Measurements from ENCODE around the gene SLCO4A1. TPM values are rescaled to one million over a fixed set of nuclear protein-coding genes. Genes with fewer than 3 reads are reported as not detected.

The SLCO4A1 gene
- total and polyA plus RNA-seq, 2 experiments from 2014 or later: 0.15 to 1.0 TPM

- peaks cover 11% of the 10 kb centered on the region for H3K27me3 ChIP-seq
- TF ChIP-seq, protein P1, sequence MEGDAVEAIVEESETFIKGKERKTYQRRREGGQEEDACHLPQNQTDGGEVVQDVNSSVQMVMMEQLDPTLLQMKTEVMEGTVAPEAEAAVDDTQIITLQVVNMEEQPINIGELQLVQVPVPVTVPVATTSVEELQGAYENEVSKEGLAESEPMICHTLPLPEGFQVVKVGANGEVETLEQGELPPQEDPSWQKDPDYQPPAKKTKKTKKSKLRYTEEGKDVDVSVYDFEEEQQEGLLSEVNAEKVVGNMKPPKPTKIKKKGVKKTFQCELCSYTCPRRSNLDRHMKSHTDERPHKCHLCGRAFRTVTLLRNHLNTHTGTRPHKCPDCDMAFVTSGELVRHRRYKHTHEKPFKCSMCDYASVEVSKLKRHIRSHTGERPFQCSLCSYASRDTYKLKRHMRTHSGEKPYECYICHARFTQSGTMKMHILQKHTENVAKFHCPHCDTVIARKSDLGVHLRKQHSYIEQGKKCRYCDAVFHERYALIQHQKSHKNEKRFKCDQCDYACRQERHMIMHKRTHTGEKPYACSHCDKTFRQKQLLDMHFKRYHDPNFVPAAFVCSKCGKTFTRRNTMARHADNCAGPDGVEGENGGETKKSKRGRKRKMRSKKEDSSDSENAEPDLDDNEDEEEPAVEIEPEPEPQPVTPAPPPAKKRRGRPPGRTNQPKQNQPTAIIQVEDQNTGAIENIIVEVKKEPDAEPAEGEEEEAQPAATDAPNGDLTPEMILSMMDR (IDR thresholded peaks at IDR 0.05; ENCODE audit: low read depth, low read length): no peak
Measured at GRCh38 chr20:62717933-62718332, 75.6 kb downstream of the SLCO4A1 start.

DNA sequence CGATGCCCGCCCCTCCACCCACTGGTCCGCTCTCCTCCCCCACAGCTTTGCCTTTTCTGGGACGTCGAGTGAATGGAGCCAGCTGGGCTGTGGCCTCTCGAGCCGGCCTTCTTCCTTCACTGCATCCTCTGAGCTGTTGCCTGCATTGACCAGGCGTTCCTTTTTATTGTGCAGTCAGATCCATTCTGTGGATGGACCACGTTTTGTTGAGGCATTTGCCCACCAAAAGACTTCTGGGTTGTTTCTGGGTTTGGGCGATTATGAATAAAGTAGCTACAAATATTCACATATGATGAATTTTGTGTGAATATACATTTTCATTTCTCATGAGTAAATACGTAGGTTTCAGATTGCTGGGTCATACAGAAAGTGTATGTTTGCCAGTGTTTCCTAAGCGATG, 76.2 kb downstream of the SLCO4A1 start:
- TF ChIP-seq, protein P1 (IDR thresholded peaks at IDR 0.05; ENCODE audit: low read depth, low read length): no peak

More at GRCh38 chr20:62717933-62718332, 75.6 kb downstream of the SLCO4A1 start:
- Histone ChIP-seq H3K4me1 (ENCODE audit: low read depth) (no peaks in the 10 kb centered on the region), H3K9me3 (ENCODE audit: low read depth) (no peaks in the 10 kb centered on the region), H3K27ac (no peak overlapping the region), H3K4me3 (no peak overlapping the region), H3K36me3 (no peaks in the 10 kb centered on the region)
- DNase-seq (ENCODE audit: low read depth in 1 of 2, low spot score in 1 of 2): no peak

GRCh38 chr20:62719250-62719935, 77.1 kb downstream of the SLCO4A1 start:
- TF ChIP-seq, protein P1 (IDR thresholded peaks at IDR 0.05; ENCODE audit: low read depth, low read length): no peak
- no peaks in the 10 kb centered on the region for H3K36me3 ChIP-seq
- no peaks in the 10 kb centered on the region for H3K4me1 ChIP-seq (ENCODE audit: low read depth)
- no peak for DNase-seq (ENCODE audit: low read depth in 1 of 2, low spot score in 1 of 2)
- H3K27me3 ChIP-seq: no peaks in the 10 kb centered on the region
- no peak overlapping the region for H3K27ac ChIP-seq
- no peak overlapping the region for H3K4me3 ChIP-seq
- H3K9me3 ChIP-seq (ENCODE audit: low read depth): no peaks in the 10 kb centered on the region

More for the DNA sequence above, 76.2 kb downstream of the SLCO4A1 start:
- no peaks in the 10 kb centered on the region for H3K36me3 ChIP-seq
- no peak overlapping the region for H3K4me3 ChIP-seq
- H3K27ac ChIP-seq: no peak overlapping the region
- no peak for DNase-seq (ENCODE audit: low read depth in 1 of 2, low spot score in 1 of 2)
- no peaks in the 10 kb centered on the region for H3K9me3 ChIP-seq (ENCODE audit: low read depth)
- peaks cover 6% of the 10 kb centered on the region for H3K27me3 ChIP-seq
- no peaks in the 10 kb centered on the region for H3K4me1 ChIP-seq (ENCODE audit: low read depth)

Other genes with a start within 250 kb of the SLCO4A1 start
- gene CABLES2, start 235.2 kb upstream of the SLCO4A1 start, total RNA-seq: 15.5 and 17.9 TPM in 2 replicates
- 21.4 and 23.8 TPM in 2 replicates for gene CABLES2, start 235.2 kb upstream of the SLCO4A1 start, polyA plus RNA-seq
- not detected in 2 replicates for gene RBBP8NL, start 215.0 kb upstream of the SLCO4A1 start, total RNA-seq
- not detected in 2 replicates for gene RBBP8NL, start 215.0 kb upstream of the SLCO4A1 start, polyA plus RNA-seq
- gene GATA5, start 166.5 kb upstream of the SLCO4A1 start, total RNA-seq: 79.0 and 103 TPM in 2 replicates
- gene GATA5, start 166.5 kb upstream of the SLCO4A1 start, polyA plus RNA-seq: 66.8 and 96.5 TPM in 2 replicates
- gene NTSR1, start 66.3 kb downstream of the SLCO4A1 start, total RNA-seq: 0.03 and 0.07 TPM in 2 replicates
- 0.34 TPM in 1 of 2 replicates, not detected in the other for gene NTSR1, start 66.3 kb downstream of the SLCO4A1 start, polyA plus RNA-seq
- 21.5 and 22.4 TPM in 2 replicates for gene MRGBP, start 154.0 kb downstream of the SLCO4A1 start, total RNA-seq
- gene MRGBP, start 154.0 kb downstream of the SLCO4A1 start, polyA plus RNA-seq: 22.8 and 25.9 TPM in 2 replicates
- 64.4 and 83.1 TPM in 2 replicates for gene OGFR, start 162.3 kb downstream of the SLCO4A1 start, total RNA-seq
- gene OGFR, start 162.3 kb downstream of the SLCO4A1 start, polyA plus RNA-seq: 49.9 and 54.9 TPM in 2 replicates
- gene COL9A3, start 174.5 kb downstream of the SLCO4A1 start, total RNA-seq: 7.9 and 10.3 TPM in 2 replicates
- 6.4 and 12.3 TPM in 2 replicates for gene COL9A3, start 174.5 kb downstream of the SLCO4A1 start, polyA plus RNA-seq
- 5.4 and 6.6 TPM in 2 replicates for gene TCFL5, start 219.3 kb downstream of the SLCO4A1 start, total RNA-seq
- 8.1 and 8.4 TPM in 2 replicates for gene TCFL5, start 219.3 kb downstream of the SLCO4A1 start, polyA plus RNA-seq

Measured in cardiac muscle cell (in vitro differentiated cells and primary cell).